ENCODE results near the gene CSF2.
"Not testable (repeated sequence)": the region's sequence is repeated elsewhere in the genome, so short reads cannot be mapped to it uniquely, and the experiment has no call there.

CSF2 gene

DNA sequence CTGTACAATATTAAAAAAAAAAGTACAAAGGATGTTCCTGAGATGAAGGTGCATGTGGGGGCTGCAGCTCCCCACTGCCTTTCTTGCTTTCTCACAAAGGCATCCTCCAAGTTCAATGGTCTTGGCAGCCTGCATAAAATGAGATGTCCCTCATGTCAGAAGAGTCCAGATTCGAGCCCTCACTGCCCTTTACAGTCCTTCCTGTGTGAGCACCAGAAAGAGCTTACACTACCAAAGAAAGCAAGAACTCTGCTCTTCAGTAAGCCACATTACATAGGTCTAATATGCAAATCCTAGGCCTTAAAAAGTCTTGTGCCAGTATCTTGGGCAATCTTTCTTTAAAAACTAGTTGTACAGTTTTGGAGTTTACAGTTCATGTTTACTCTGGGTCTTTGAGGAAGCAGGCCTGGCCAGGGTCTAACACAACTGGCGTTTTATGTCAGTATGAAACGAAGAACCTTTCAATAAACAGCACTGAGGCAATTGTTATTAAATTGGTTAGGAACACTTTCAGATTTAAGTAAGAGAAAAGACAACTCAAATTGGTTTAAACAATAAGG lies 36.0 kb downstream of the CSF2 start:
- no peak for DNase-seq (ENCODE audit: low spot score)
- Histone ChIP-seq H3K27ac (no peak overlapping the region), H3K4me3 (no peak overlapping the region)
- TF ChIP-seq, protein P1, sequence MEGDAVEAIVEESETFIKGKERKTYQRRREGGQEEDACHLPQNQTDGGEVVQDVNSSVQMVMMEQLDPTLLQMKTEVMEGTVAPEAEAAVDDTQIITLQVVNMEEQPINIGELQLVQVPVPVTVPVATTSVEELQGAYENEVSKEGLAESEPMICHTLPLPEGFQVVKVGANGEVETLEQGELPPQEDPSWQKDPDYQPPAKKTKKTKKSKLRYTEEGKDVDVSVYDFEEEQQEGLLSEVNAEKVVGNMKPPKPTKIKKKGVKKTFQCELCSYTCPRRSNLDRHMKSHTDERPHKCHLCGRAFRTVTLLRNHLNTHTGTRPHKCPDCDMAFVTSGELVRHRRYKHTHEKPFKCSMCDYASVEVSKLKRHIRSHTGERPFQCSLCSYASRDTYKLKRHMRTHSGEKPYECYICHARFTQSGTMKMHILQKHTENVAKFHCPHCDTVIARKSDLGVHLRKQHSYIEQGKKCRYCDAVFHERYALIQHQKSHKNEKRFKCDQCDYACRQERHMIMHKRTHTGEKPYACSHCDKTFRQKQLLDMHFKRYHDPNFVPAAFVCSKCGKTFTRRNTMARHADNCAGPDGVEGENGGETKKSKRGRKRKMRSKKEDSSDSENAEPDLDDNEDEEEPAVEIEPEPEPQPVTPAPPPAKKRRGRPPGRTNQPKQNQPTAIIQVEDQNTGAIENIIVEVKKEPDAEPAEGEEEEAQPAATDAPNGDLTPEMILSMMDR (IDR thresholded peaks at IDR 0.05), result no peak

DNA sequence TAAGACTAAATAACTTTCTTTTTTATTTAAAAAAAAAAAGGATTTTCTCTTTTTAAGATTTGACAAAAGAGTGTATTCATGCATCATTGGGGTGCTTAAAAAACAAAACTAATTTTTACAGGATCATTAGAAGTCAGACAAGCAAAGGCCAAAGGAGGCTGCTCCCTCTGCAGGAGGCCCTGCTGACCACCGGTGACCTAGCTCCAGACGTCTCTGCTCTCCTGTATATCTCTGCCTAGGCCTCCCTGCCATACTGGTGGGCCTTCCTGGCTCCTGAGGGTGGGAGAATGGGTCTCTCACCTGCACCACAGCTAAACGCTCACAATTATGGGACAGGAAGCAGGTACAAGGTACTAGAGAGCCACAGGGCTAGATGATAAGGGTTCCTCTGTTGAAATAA lies 36.6 kb downstream of the CSF2 start:
- TF ChIP-seq, protein P1 (IDR thresholded peaks at IDR 0.05), result no peak
- no peak overlapping the region for H3K27ac ChIP-seq
- H3K4me3 ChIP-seq, result no peak overlapping the region
- DNase-seq (ENCODE audit: low spot score), result no peak

DNA sequence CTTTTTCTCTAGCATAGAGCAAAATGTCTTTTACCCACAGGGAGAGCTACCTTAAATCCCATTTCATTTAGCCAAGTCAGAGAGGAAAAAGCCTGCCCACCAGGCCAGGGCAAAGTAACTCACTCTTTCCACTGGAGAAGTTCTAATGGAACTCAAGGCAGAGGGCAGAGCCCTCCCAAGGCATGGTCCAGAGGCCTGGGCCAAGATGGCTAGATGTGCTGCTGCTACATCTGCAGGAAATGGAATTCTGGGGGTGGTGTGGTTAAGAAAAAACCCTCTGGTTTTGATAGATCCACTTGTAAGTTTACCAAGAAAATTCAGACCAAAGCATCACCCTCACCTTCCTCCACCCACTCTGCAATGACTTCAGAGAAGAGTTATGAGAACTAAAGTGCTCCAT lies 37.3 kb downstream of the CSF2 start:
- no peak for DNase-seq (ENCODE audit: low spot score)
- TF ChIP-seq, protein P1 (IDR thresholded peaks at IDR 0.05), result no peak
- no peak overlapping the region for H3K4me3 ChIP-seq
- no peak overlapping the region for H3K27ac ChIP-seq

DNA sequence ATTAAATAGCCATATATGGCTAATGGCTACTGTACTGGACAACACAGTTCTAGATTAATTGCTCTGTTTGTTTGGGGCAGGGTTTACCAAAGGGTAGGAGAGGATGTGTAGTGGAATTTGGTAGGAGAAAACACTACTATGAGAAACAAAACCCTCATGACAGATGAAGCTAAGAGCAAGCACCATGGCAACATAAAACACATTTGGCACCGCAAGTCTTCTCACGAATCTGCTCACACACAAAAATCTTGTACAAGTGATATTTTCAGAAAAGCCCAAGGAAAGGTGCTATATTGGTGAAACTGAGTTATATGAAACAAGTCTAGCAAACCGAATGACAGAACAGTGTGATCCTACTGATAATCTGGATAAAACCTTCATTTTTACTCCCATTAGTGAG lies 38.5 kb downstream of the CSF2 start:
- no peak for DNase-seq (ENCODE audit: low spot score)
- TF ChIP-seq, protein P1 (IDR thresholded peaks at IDR 0.05), result no peak
- no peak overlapping the region for H3K4me3 ChIP-seq
- no peak overlapping the region for H3K27ac ChIP-seq

DNA sequence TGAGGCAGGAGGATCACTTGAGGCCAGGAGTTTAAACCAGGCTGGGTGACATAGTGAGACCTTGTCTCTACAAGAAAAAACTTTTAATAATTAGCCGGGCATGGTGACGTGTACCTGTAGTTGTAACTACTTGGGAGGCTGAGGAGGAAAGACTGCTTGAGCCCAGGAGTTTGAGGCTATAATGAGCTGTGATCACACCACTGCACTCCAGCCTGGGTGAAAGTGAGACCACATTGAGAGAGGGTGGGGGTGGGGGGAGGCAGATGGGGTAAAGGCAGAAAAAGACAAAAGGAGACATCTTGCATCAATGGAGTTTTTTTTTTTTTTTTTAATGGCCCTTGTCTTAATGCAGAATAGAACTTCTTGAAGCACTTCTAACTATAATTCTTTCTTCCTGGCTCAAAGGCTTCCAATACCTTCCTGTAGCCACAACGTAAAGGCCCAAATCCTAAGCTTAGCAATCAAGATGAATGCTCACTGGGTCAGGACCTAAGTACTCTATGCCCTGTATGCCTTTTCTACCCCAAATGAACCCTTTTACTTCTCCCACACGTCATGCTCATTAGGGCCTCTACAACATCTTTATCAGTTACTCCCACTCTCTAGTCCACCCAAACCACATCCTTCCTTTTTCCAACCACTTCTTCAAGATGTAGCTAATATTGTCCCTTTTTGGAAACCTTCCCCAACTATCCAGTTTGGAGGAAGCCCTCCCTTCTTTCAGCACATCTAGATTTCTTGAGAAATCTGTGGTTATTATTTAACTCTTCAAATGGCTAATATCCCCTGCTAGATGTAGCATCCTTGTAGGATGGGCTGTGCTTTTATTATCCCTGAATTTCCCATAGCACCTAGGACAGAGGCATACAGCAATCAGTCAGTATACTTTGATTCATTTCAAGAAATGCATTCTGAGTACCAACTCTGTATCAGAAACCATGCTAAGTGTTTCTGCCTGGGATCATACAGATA lies 40.8 kb downstream of the CSF2 start:
- Histone ChIP-seq H3K27ac (no peak overlapping the region), H3K4me3 (no peak overlapping the region)
- TF ChIP-seq, protein P1 (IDR thresholded peaks at IDR 0.05), result no peak
- no peak for DNase-seq (ENCODE audit: low spot score)

DNA sequence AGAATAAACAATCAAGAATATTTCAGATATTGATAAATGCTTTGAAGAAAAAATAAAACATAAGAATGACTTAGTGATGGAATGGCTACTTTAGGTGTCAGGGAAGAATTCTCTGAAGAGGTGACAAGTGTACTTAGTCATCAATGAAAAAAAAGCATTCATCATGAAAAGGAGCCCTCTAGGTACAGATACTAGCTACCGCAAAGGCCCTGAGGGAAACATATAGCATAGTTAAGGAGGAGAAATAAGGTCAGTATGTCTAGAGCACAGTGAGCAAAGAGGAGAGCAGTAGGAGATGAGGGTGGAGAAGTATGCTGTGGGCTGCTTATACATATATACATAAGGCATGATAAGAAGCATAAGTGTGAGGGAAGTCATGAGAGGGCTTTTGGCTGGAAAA lies 41.8 kb downstream of the CSF2 start:
- TF ChIP-seq, protein P1 (IDR thresholded peaks at IDR 0.05), result no peak
- Histone ChIP-seq H3K4me3 (no peak overlapping the region), H3K27ac (no peak overlapping the region)
- DNase-seq (ENCODE audit: low spot score), result no peak

DNA sequence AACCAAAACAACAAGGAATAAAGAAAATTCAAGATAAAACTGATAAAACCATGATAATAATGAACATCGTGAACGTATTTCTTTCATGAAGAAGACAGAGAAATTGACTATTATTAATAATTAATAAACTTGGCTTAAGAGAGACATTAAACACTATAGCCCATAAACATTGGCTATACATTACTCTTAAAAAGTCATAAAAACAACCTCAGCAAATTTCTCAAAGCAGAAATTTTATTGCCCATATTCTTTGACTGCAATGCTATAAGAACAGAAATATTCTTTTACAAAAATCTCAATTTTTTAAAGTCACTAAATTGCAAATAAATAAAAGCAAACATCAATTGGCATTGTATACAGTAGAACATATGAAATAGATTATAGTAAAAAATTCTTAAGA lies 42.5 kb downstream of the CSF2 start:
- Histone ChIP-seq H3K27ac (no peak overlapping the region), H3K4me3 (no peak overlapping the region)
- TF ChIP-seq, protein P1 (IDR thresholded peaks at IDR 0.05), result no peak
- no peak for DNase-seq (ENCODE audit: low spot score)

DNA sequence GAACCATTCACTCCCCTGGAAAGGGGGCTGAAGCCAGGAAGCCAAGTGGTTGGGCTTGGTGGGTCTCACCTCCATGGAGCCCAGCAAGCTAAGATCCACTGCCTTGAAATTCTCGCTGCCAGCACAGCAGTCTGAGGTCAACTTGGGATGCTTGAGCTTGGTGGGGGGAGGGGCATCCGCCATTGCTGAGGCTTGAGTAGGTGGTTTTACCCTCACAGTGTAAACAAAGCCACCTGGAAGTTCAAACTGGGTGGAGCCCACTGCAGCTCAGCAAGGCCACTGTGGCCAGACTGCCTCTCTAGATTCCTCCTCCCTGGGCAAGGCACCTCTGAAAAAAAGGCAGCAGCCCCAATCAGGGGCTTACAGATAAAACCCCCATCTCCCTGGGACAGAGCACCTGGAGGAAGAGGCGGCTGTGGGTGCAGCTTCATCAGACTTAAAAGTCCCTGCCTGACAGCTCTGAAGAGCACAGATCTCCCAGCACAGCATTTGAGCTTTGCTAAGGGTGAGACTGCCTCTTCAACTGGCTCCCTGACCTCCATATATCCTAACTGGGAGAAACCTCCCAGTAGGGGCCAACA lies 43.4 kb downstream of the CSF2 start:
- not testable (repeated sequence) for DNase-seq (ENCODE audit: low spot score); H3K27ac ChIP-seq; H3K4me3 ChIP-seq

DNA sequence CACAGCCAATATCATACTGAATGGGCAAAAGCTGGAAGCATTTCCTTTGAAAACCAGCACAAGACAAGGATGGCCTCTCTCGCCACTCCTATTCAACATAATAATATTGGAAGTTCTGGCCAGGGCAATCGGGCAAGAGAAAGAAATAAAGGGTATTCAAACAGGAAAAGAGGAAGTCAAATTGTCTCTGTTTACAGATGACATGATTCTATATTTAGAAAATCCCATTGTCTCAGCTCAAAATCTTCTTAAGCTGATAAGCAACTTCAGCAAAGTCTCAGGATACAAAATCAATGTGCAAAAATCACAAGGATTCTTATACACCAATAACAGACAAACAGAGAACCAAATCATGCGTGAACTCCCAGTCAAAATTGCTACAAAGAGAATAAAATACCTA lies 47.1 kb downstream of the CSF2 start:
- H3K27ac ChIP-seq; DNase-seq (ENCODE audit: low spot score); H3K4me3 ChIP-seq: not testable (repeated sequence)

DNA sequence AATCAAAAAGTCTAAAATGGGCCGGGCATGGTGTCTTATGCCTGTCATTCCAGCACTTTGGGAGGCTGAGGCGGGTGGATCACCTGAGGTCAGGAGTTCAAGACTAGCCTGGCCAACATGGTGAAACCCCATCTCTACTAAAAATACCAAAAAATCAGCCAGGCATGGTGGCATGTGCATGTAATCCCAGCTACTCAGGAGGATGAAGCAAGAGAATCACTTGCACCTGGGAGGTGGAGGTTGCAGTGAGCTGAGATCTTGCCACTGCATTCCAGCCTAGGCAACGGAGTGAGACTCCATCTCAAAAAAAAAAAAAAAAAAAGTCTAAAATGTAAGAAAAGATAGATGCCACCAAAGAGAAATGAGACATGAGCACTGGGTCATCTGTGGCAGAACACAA lies 49.4 kb downstream of the CSF2 start:
- DNase-seq (ENCODE audit: low spot score); H3K27ac ChIP-seq; H3K4me3 ChIP-seq: not testable (repeated sequence)
